Activated CD8-positive, alpha-beta memory T cell treated with anti-CD3 and anti-CD28 coated beads, Interleukin-2, amount 50 U/mL, for 48 hours (primary cell): ENCODE measurements around the gene GHRHR.

Experiments
- DNase-seq: peaks from one replicate; pipeline ENCODE4 v3.0.0-alpha.2; 2020

GHRHR gene

DNA sequence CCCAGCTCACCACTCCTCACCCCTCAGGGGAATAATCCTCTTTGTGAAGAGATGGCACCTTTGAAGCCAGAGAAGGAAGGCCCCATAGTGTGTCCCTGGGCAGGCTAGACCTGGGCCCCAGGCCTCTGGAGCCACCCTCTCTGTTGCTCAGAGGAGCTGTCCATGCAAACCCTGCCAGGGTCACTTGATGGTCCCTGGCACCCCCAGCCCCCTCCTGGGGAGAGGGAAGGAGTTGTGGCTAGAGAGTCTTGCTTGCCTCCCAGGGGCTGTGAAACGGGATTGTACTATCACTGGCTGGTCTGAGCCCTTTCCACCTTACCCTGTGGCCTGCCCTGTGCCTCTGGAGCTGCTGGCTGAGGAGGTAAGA lies 5.8 kb downstream of the GHRHR start:
- no peak for DNase-seq

- DNase-seq: peak; percentile 29
Observed at GRCh38 chr7:30970074-30970473, 6.3 kb downstream of the GHRHR start.

DNA sequence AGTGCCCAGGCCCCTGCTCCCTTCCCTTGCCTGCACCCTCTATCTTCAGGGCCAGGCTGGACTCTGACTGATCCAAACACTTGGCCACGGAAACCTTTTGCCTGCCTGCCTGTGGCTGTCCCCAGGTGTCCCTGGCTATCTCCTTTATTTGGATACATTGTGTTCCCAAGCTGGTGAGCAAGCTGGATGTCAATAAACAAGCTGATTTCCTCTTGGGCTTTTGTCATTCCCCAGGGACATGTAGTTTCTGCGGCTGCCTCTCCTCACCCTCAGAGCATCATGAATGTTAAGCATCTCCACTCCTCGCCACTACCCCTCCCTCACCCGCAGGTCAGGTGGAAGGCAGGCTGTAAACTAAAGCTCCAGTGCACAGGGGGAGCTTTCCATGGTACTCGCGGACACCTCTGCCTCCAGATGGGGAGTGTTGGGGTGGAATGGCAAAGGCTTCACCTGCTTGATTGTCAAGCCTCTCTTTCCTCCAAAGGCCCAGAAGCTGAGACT lies 6.9 kb downstream of the GHRHR start:
- no peak for DNase-seq

DNA sequence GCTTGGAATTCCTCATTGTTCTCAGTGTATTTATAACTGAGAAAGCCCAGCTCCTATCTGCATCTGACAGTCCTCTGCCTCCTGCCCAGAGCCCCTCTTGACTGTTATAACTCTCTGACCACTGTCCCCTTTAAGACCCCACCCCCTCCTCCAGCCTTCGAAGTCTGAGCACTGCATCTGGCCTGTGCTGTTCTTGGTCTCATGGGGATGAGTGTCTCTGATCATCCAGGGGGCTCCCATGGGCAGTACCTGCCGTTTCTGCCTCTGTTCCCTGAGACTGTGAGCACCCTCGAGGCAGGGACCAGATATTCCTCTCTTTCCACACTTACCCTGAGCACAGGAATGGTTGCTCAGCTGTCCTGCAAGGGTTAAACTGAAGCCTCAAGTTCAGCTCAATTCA lies 7.7 kb downstream of the GHRHR start:
- DNase-seq: peak; percentile 30

DNA sequence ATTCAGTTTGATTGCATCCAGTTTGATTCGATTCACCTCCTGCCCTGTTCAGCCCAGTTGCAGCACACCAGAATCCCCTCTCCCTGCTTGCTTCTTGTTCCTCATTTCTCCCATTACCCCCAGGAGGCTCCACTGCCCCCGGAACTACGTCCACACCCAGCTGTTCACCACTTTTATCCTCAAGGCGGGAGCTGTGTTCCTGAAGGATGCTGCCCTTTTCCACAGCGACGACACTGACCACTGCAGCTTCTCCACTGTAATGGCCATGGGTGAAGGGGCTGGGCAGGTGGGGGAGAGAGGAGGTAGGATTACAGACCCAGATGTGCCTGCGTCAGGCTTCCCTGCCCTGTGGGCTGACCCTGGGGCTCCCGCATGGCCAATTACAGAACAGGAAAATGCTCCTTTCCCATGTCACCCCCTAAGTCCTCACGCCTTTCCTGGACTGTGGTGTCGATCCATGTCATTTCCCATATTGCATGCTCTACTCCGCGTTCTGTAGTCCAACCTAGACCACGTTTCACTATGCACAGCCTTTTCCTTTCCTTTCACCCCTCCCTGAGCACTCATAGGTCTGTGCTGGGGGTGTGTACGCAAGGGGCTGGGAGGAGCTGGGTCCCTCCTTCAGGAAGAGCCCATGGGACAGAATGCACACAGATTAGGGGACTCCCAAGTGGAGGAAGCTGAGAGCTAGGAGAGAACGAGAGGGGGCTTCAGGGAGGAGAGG lies 8.2 kb downstream of the GHRHR start:
- DNase-seq: peak; percentile 33

- no peak for DNase-seq
Observed at GRCh38 chr7:30973292-30973691, 9.5 kb downstream of the GHRHR start.

DNA sequence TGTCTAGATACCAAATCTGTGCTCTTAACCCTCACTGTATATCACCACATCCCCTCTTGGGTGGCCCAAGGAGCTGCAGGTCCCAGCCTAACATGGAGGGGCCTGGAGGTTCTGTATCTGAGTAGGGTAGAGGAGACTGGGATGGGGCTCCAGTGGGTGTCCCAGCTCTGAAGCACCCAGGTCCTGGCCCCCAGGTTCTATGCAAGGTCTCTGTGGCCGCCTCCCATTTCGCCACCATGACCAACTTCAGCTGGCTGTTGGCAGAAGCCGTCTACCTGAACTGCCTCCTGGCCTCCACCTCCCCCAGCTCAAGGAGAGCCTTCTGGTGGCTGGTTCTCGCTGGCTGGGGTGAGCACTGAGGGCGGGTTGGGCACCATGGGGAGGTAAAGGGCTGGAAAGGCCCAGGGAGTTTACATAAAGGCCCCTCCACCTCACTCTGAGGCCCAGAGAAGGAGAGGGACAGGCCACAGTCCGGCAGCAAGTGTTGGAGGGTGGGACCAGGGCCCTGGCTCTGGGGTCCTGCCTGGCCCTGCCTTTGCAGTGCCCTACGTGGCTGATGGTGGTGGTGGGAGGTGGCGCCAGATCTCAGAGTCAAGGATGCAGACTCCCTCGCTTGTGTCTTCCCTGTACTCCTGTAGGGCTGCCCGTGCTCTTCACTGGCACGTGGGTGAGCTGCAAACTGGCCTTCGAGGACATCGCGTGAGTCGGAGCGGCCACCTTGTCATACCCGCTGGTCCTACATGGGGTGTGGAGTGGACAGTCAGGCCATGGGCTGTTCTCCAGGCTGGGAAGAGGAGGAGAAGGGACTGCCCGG lies 10.2 kb downstream of the GHRHR start:
- DNase-seq: peak; percentile 34

DNA sequence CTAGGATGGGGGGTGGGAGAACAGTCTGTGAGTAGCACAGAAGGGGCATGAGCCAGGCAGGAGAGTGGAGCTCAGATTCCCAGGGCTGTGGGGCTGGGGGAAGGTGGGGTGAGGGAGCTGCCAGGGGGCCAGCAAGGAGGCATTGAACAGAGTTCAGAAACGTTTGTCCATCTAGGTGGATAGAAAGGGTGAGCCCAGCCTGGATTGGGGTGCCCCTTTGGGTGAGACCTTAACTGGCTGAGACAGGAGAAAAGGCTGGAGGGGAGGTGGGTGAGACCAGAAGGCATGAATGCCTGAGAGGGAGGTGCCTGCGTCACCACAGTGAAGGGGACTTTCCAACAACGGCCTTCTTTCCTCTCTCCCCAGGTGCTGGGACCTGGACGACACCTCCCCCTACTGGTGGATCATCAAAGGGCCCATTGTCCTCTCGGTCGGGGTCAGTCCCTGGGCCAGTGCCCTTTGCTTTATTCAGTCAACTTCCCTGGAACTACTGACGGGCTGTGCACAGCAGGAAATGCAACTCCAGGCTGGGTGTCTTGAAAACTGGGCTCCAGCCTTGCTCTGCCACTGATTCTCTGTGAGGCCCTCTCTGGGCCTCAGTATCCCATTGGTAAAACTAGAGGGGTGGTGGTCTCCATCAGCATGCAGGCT lies 11.0 kb downstream of the GHRHR start:
- DNase-seq: peak; percentile 74

GRCh38 chr7:30975256-30975899 lies 11.6 kb downstream of the GHRHR start:
- peak; percentile 30 for DNase-seq

GRCh38 chr7:30976381-30976780 lies 12.6 kb downstream of the GHRHR start:
- no peak for DNase-seq

- peak; percentile 23 for DNase-seq
Observed at GRCh38 chr7:30977222-30977621, 13.5 kb downstream of the GHRHR start.

- DNase-seq: peak; percentile 48
Observed at GRCh38 chr7:30977896-30978564, 14.3 kb downstream of the GHRHR start.

- peak; percentile 25 for DNase-seq
Observed at GRCh38 chr7:30979027-30979426, 15.3 kb downstream of the GHRHR start.

GRCh38 chr7:30980194-30980593 lies 16.4 kb downstream of the GHRHR start:
- DNase-seq: peak; percentile 17

DNA sequence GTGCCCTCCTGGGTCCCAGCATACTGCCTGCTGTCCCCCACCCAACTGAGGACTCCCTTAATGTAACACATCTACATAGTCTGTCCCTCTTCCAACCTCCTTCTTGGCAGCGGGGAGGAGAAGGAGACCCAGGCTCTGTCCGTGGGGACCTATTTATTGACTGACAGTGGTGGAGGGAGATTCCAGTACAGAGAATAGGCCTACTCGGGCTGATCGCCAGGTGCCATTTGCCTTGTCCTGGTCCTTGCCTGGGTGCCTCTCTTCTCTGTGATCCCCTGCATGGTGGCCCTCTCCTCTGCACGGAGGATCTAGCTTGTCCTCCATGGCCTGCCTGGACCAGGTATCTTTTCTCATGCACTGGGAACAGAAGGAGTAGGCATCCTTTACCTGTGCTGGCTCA lies 17.0 kb downstream of the GHRHR start:
- peak; percentile 13 for DNase-seq

- peak; percentile 95 for DNase-seq
Observed at GRCh38 chr7:30983042-30983913, 19.5 kb downstream of the GHRHR start.

- DNase-seq: no peak
Observed at GRCh38 chr7:30983914-30984247, 20.1 kb downstream of the GHRHR start.

DNA sequence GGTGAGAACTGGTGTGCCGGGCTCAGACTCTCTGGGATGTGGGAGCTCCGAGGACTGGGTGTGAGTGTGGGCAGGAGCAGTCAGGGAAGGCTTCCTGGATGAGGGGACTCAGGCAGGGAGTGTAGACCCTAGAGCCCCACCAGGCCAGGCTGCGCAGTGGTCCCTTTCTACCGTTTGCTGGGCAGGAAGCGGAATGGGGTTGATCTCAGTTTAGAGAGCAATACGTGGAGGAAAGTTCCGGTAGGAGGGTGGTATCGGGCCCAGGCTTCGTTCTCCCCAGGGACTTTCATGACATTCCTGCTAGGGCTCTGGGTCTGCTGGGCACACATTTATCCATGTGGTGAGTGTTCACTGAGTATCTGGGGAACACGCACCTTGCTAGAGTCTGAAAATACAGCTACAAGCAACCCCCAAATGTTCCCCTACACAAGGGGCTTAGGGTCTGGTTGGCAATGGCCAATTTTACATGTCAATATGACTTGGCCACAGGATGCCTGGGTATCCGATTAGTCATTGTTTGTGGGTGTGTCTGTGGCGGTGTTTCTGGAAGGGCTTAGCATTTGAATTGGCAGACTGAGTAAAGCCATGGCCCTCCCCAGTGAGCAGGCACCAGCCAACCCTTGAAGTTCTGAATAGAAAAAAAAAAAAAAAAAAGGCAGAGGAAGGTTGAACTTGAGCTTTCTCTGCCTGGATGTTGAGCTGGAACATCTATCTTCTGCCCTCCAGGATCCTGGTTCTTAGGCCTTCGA lies 20.8 kb downstream of the GHRHR start:
- DNase-seq: no peak

DNA sequence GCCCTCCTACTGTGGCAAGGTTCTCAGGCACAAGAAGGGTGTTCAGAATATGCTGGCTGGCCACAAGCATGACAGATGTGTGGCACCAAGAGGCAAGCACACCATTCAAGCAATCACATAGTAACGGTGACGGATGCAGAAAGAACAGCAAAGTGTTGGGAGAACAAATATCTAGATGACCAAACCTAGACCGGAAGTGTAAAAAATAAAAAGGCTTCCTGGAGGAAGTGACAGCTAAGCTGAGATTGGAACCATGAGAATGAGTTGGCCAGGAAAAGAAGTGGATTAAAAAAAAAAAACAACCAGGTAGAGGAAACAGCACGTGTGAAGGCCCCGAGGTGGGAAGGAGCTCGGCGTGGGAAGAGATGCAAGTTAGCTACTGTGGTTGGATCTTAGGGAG lies 22.0 kb downstream of the GHRHR start:
- DNase-seq: no peak

DNA sequence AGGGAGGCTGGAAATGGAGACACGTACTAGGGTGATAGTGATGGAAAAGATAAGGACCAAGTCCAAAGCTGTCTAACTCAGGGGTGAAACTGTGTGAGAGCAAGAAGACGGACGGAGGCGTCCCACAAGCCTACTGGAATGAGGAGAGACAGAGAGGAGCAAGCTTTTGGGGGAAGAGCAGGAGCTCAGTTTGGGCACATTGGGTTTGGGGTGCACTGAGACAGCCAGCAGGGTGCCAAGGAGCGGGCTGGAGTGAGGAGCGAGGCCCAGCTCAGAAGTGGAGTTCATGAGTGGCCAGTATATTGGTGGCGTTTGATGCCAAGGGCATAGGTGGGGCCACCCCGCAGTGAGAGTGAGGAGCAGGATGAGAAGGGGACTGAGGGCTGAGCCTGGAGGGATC lies 22.6 kb downstream of the GHRHR start:
- DNase-seq: no peak

GRCh38 chr7:30986738-30987137 lies 23.0 kb downstream of the GHRHR start:
- DNase-seq: no peak
